IMR-90 (cell line): Measurements from ENCODE around the gene MAP3K1. TPM values are rescaled to one million over a fixed set of nuclear protein-coding genes. Genes with fewer than 3 reads are reported as not detected.

ENCODE experiments used
- ATAC-seq: fragments of 200-7000 bp; cut with Tn5 transposase; 2 replicates; pipeline ENCODE4 v1.9.1; 2020; ENCODE audit warnings: low read depth, mild to moderate bottlenecking, moderate library complexity
- BruUV-seq: library from RNA; stranded (reverse); fragments of 400-500 nt; replicated peaks from 2 replicates; lab custom pipeline; 2021; lab: Mats Ljungman, UMichigan
- CTCF ChIA-PET: fragments of 300-600 bp; formaldehyde crosslinking; extraction: SDS; loops from one replicate; lab custom pipeline; 2021; ENCODE audit warnings: antibody characterized with exemption; lab: Yijun Ruan, JAX
- POLR2A ChIA-PET: fragments of 300-600 bp; sonication (Branson Sonifier 250); formaldehyde crosslinking; loops from one replicate; lab custom pipeline; 2022; ENCODE audit warnings: antibody characterized with exemption; ENCODE audit not compliant: unreplicated experiment; lab: Charles Lee
- DNase-seq: peaks from one replicate; pipeline ENCODE4 v3.0.0; 2013
- H2AFZ ChIP-seq: replicated peaks from 2 replicates; pipeline ENCODE3; 2013; ENCODE audit warnings: low read length, mild to moderate bottlenecking; ENCODE audit not compliant: poor library complexity
- H2AK5ac ChIP-seq: 2 replicates; pipeline ENCODE4 v1.6.1; 2013; ENCODE audit warnings: low read depth, low read length, inconsistent platforms
- H2AK9ac ChIP-seq: replicated peaks from 2 replicates; pipeline ENCODE3; 2013; ENCODE audit warnings: mild to moderate bottlenecking, low read depth, low read length, moderate library complexity; ENCODE audit not compliant: poor library complexity
- H2BK120ac ChIP-seq: 2 replicates; pipeline ENCODE4 v1.6.1; 2013; ENCODE audit warnings: low read depth, low read length, inconsistent platforms
- H2BK15ac ChIP-seq: 3 replicates; pipeline ENCODE4 v1.6.1; 2013; ENCODE audit warnings: low read depth, low read length, inconsistent platforms
- H2BK20ac ChIP-seq: 2 replicates; pipeline ENCODE4 v1.6.1; 2013; ENCODE audit warnings: low read depth, mild to moderate bottlenecking, inconsistent platforms, low read length, moderate library complexity
- H2BK5ac ChIP-seq: 2 replicates; pipeline ENCODE4 v1.6.1; 2013; ENCODE audit warnings: mild to moderate bottlenecking, low read depth, low read length, inconsistent platforms; ENCODE audit not compliant: poor library complexity, severe bottlenecking
- H3K14ac ChIP-seq: replicated peaks from 2 replicates; pipeline ENCODE4 v1.6.1; 2013; ENCODE audit warnings: low read depth, low read length, inconsistent platforms
- H3K18ac ChIP-seq: 2 replicates; pipeline ENCODE4 v1.6.1; 2013; ENCODE audit warnings: low read depth, low read length, control low read depth
- H3K23ac ChIP-seq: 2 replicates; pipeline ENCODE4 v1.6.1; 2013; ENCODE audit warnings: low read depth, low read length, inconsistent platforms
- H3K27ac ChIP-seq: 2 replicates; pipeline ENCODE4 v1.5.1; 2013; ENCODE audit warnings: mild to moderate bottlenecking, control low read depth, low read length; ENCODE audit not compliant: insufficient read depth
- H3K27me3 ChIP-seq: 2 replicates; pipeline ENCODE4 v1.6.1; 2013; ENCODE audit warnings: low read length; ENCODE audit not compliant: control insufficient read depth, insufficient read depth
- H3K36me3 ChIP-seq: 2 replicates; pipeline ENCODE4 v1.6.1; 2013; ENCODE audit warnings: low read length, mixed read lengths; ENCODE audit not compliant: control insufficient read depth, insufficient read depth
- H3K4ac ChIP-seq: 2 replicates; pipeline ENCODE4 v1.6.1; 2013; ENCODE audit warnings: low read depth, low read length, inconsistent platforms
- H3K4me1 ChIP-seq: 2 replicates; pipeline ENCODE4 v1.6.1; 2013; ENCODE audit warnings: low read length, mixed read lengths; ENCODE audit not compliant: control insufficient read depth, insufficient read depth
- H3K4me2 ChIP-seq: 2 replicates; pipeline ENCODE4 v1.6.1; 2013; ENCODE audit warnings: low read depth, mild to moderate bottlenecking, control low read depth, low read length, moderate library complexity
- H3K4me3 ChIP-seq: 2 replicates; pipeline ENCODE4 v1.5.1; 2013; ENCODE audit warnings: low read depth, mild to moderate bottlenecking, control low read depth, low read length, moderate library complexity; ENCODE audit not compliant: insufficient read depth
- H3K56ac ChIP-seq: 2 replicates; pipeline ENCODE4 v1.6.1; 2013; ENCODE audit warnings: low read length, inconsistent platforms; ENCODE audit not compliant: insufficient read depth; ENCODE audit errors: extremely low read depth
- H3K79me1 ChIP-seq, 2 experiments: 2 replicates each; pipeline ENCODE4 v1.6.1; 2013; ENCODE audit warnings: low read length in 2 of 2, inconsistent platforms in 1 of 2, low read depth in 1 of 2
- H3K9ac ChIP-seq: 2 replicates; pipeline ENCODE4 v1.6.1; 2013; ENCODE audit warnings: low read depth, low read length, control low read depth
- H3K9me1 ChIP-seq: 2 replicates; pipeline ENCODE4 v1.6.1; 2013; ENCODE audit warnings: low read length, inconsistent platforms; ENCODE audit not compliant: insufficient read depth
- H3K9me3 ChIP-seq: 2 replicates; pipeline ENCODE4 v1.6.1; 2013; ENCODE audit warnings: low read length; ENCODE audit not compliant: control insufficient read depth, insufficient read depth
- H4K20me1 ChIP-seq: 2 replicates; pipeline ENCODE4 v1.6.1; 2013; ENCODE audit warnings: low read length, inconsistent platforms; ENCODE audit not compliant: insufficient read depth
- H4K5ac ChIP-seq: 2 replicates; pipeline ENCODE4 v1.6.1; 2013; ENCODE audit warnings: mild to moderate bottlenecking, low read depth, low read length, control low read depth
- H4K8ac ChIP-seq, 2 experiments: 2 replicates each; pipeline ENCODE4 v1.6.1; 2013; ENCODE audit warnings: low read depth in 2 of 2, low read length in 2 of 2, control low read depth in 1 of 2, inconsistent platforms in 1 of 2
- H4K91ac ChIP-seq: 2 replicates; pipeline ENCODE4 v1.6.1; 2013; ENCODE audit warnings: low read depth, low read length, inconsistent platforms; ENCODE audit not compliant: insufficient read depth
- CEBPB ChIP-seq: IDR thresholded peaks from 2 replicates; pipeline ENCODE4 v1.6.1; 2012; ENCODE audit warnings: low read depth, low read length, improper control_type of control experiment
- ELK1 ChIP-seq: fragments of 150-350 bp; IDR thresholded peaks from 2 replicates; pipeline ENCODE4 v1.6.1; 2016; ENCODE audit warnings: low read depth, mild to moderate bottlenecking, low read length, moderate library complexity, borderline replicate concordance
- WGBS, 2 experiments: methylation state at CpG; one replicate each; pipeline versions ENCODE4 v1.1.5 to v1.1.7; 2013; ENCODE audit warnings: missing lambda C conversion rate in 2 of 2; ENCODE audit not compliant: insufficient read length in 1 of 2; ENCODE audit errors: extremely low coverage in 2 of 2; 5-methylcytosine and 5-hydroxymethylcytosine counted together
- dilution Hi-C: fragments of 300-500 bp; cut with HindIII; formaldehyde crosslinking; loops from one replicate; pipeline ENCODE4 v1.14.3; 2018; ENCODE audit warnings: low sequenced_read_pairs; ENCODE audit not compliant: unreplicated experiment
- in situ Hi-C: fragments of 300-500 bp; cut with MboI; formaldehyde crosslinking; loops from 3 replicates; pipeline ENCODE4 v1.14.3; 2019; ENCODE audit warnings: low sequenced_read_pairs, inconsistent platforms, mixed read lengths
- intact Hi-C: fragments of 100-400 bp; cut with micrococcal nuclease; formaldehyde crosslinking; loops from 2 replicates; pipeline ENCODE4 v1.10.0; 2022
- polyA plus RNA-seq, 3 experiments: library from polyadenylated mRNA; depleted of rRNA; stranded (reverse); fragments of >200 nt; gene quantifications; 2 replicates each; pipeline ENCODE4 v1.2.3, GENCODE V29; 2012; ENCODE audit warnings: low replicate concordance in 1 of 3
- total RNA-seq: library from RNA; depleted of rRNA; stranded (reverse); fragments of >200 nt; gene quantifications from 2 replicates; pipeline ENCODE4 v1.2.3, GENCODE V29; 2012

Gene MAP3K1
- total and polyA plus RNA-seq, 2 of the 4 experiments (the other 2 are of a cell fraction) = 3.8 to 18.8 TPM

GRCh38 chr5:56896763-56897162, 81.4 kb downstream of the MAP3K1 start:
- Histone ChIP-seq H2AFZ (no peak overlapping the region), H3K27me3 (no peaks in the 10 kb centered on the region), H2AK5ac (no peak overlapping the region), H2BK5ac (no peak overlapping the region), H2BK15ac (no peak overlapping the region), H4K20me1 (no peaks in the 10 kb centered on the region), H3K79me1 (peaks cover 0 to 6% of the 10 kb centered on the region in 2 experiments; a peak in 3 of 4 replicates), H3K27ac (no peak overlapping the region), H3K56ac (no peak overlapping the region), H4K5ac (no peak overlapping the region), H2AK9ac (no peak overlapping the region), H3K18ac (no peak overlapping the region), H3K4ac (no peak overlapping the region), H3K9me1 (no peaks in the 10 kb centered on the region), H3K14ac (no peak overlapping the region), H2BK20ac (no peak overlapping the region), H4K8ac (no peak overlapping the region), H3K4me3 (no peak overlapping the region), H2BK120ac (no peak overlapping the region), H3K36me3 (peaks cover 5% of the 10 kb centered on the region), H3K9ac (no peak overlapping the region), H4K91ac (no peak overlapping the region), H3K23ac (no peak overlapping the region), H3K4me2 (no peak overlapping the region), H3K9me3 (no peaks in the 10 kb centered on the region), H3K4me1 (no peaks in the 10 kb centered on the region; the same call in 1 of the 2 replicates)
- WGBS, 2 experiments = no CpG with 5 or more reads among the region's 4 CpGs
- no peak for TF ChIP-seq ELK1
- TF ChIP-seq CEBPB = peak; percentile 75
- POLR2A ChIA-PET = no interaction called here
- in situ Hi-C loops = loop anchor here (10.0 kb wide), 1 partner anchor 328 kb away; no protein-coding TSS in a partner anchor
- BruUV-seq = no TSS peak
- dilution Hi-C loops = no loop called here
- CTCF ChIA-PET = interaction anchor here (1.0 kb wide), 1 partner anchor 626 kb away, joined by 3 read pairs; no protein-coding TSS in a partner anchor
- DNase-seq = no peak
- ATAC-seq = no peak
- intact Hi-C loops = no loop called here
